Right lobe of liver (tissue), 4 donors: ENCODE results near the gene BRIP1.

Experiments used
- CTCF ChIP-seq, 4 donors: fragments of 200-600 bp in 3 of 4; fragments of 450-650 bp in 1 of 4; IDR thresholded peaks; one replicate each; pipeline versions ENCODE4 v1.5.1 to v1.8.0; 2016 to 2022; ENCODE audit warnings: antibody characterized with exemption in 4 of 4, mild to moderate bottlenecking in 2 of 4
- POLR2A ChIP-seq: fragments of 450-650 bp; IDR thresholded peaks from one replicate; pipeline ENCODE4 v1.6.1; 2017; ENCODE audit warnings: antibody characterized with exemption, mild to moderate bottlenecking
- donor health status: DM: no; HTN: no; CAD: no.
- donor health status: DM: no; HTN: no; CAD: no.
- donor health status: DM: no; HTN: yes; CAD: no.

GRCh38 chr17:61757168-61757567 is 106.2 kb downstream of the BRIP1 start:
- TF ChIP-seq CTCF (IDR thresholded peaks at IDR 0.05): no peak
- no peak for TF ChIP-seq POLR2A
